HepG2 (cell line): ENCODE data around the gene HSPB6. TPM values are rescaled to one million over a fixed set of nuclear protein-coding genes. Genes with fewer than 3 reads are reported as not detected.
A peak's percentile ranks its signal among the peaks of the same experiment; 100 is the strongest.

Experiments
- EHMT2 ChIP-seq: fragments of 200-600 bp; sonication (generic); IDR thresholded peaks from 2 replicates; pipeline ENCODE4 v1.7.0; 2017; ENCODE audit warnings: antibody characterized with exemption, low read depth, low read length, borderline replicate concordance
- ETV5 ChIP-seq: IDR thresholded peaks from 2 replicates; pipeline ENCODE4 v1.6.1; 2018; ENCODE audit warnings: missing biosample characterization, missing genetic modification reagents, inconsistent platforms, borderline replicate concordance
- FOXA3 ChIP-seq: IDR thresholded peaks from 2 replicates; pipeline ENCODE4 v1.6.1; 2016; ENCODE audit warnings: missing genetic modification reagents, missing compliant biosample characterization
- KDM1A ChIP-seq: IDR thresholded peaks from 2 replicates; pipeline ENCODE4 v1.6.1; 2016; ENCODE audit warnings: missing compliant biosample characterization
- PRPF4 ChIP-seq: fragments of 200-400 bp; formaldehyde crosslinking; IDR thresholded peaks from 2 replicates; pipeline ENCODE4 v1.6.1; 2016; ENCODE audit warnings: low read length, low read depth; ENCODE audit not compliant: poor library complexity, severe bottlenecking
- RARG ChIP-seq: sonication (generic); formaldehyde crosslinking; IDR thresholded peaks from 2 replicates; pipeline ENCODE4 v1.4.0; 2020; ENCODE audit warnings: low read depth, mild to moderate bottlenecking, missing genetic modification reagents
- RXRB ChIP-seq: IDR thresholded peaks from 2 replicates; pipeline ENCODE4 v1.6.1; 2016; ENCODE audit warnings: borderline replicate concordance, missing genetic modification reagents, missing compliant biosample characterization
- SALL1 ChIP-seq: sonication (generic); formaldehyde crosslinking; IDR thresholded peaks from 2 replicates; pipeline ENCODE4 v1.8.0; 2022; ENCODE audit warnings: mild to moderate bottlenecking, missing genetic modification reagents
- SMAD3 ChIP-seq: sonication (generic); formaldehyde crosslinking; IDR thresholded peaks from 2 replicates; pipeline ENCODE4 v1.4.0; 2020; ENCODE audit warnings: missing genetic modification reagents
- SNAI1 ChIP-seq: sonication (generic); formaldehyde crosslinking; IDR thresholded peaks from 2 replicates; pipeline ENCODE4 v1.5.0; 2020; ENCODE audit warnings: mild to moderate bottlenecking, missing genetic modification reagents, borderline replicate concordance
- ZBTB7A ChIP-seq: sonication (generic); formaldehyde crosslinking; IDR thresholded peaks from 2 replicates; pipeline ENCODE4 v1.8.0; 2022; ENCODE audit warnings: mild to moderate bottlenecking, missing genetic modification reagents
- ZBTB7B ChIP-seq: sonication (generic); formaldehyde crosslinking; IDR thresholded peaks from 2 replicates; pipeline ENCODE4 v1.4.0; 2020; ENCODE audit warnings: missing genetic modification reagents
- ZNF644 ChIP-seq: IDR thresholded peaks from 2 replicates; pipeline ENCODE4 v1.6.1; 2016; ENCODE audit warnings: low read depth
- ZSCAN25 ChIP-seq: sonication (generic); formaldehyde crosslinking; IDR thresholded peaks from 2 replicates; pipeline ENCODE4 v1.8.0; 2022; ENCODE audit warnings: mild to moderate bottlenecking, missing genetic modification reagents
- polyA plus RNA-seq, 8 experiments: library from polyadenylated mRNA; depleted of rRNA in 3 of 8; stranded (reverse) in 7 of 8; unstranded in 1 of 8; fragments of >200 nt; fragmentation: Illumina TruSeq in 4 of 8; extraction: Trizol in 4 of 8; gene quantifications; 2 replicates each; pipeline versions ENCODE4 v1.2.1 to v1.2.3, GENCODE V29; 2011 to 2016; ENCODE audit warnings: low read depth in 4 of 8, missing spikeins in 1 of 8, mixed read lengths in 1 of 8; ENCODE audit not compliant: insufficient read depth in 1 of 8
- total RNA-seq, 5 experiments: library from RNA; depleted of rRNA; stranded (reverse); fragments of >200 nt; fragmentation: Illumina TruSeq; extraction: Trizol; gene quantifications; 2 replicates each; pipeline ENCODE4 v1.2.3, GENCODE V29; 2016; ENCODE audit warnings: low read depth in 1 of 5
- TF ChIP-seq, protein P1 (sequence below): sonication (generic); formaldehyde crosslinking; IDR thresholded peaks from 2 replicates; pipeline ENCODE4 v1.4.0; 2020; ENCODE audit warnings: missing genetic modification reagents
- TF ChIP-seq, protein P2 (sequence below): IDR thresholded peaks from 2 replicates; pipeline ENCODE4 v1.6.1; 2016; ENCODE audit warnings: low read depth, borderline replicate concordance
- TF ChIP-seq, protein P3 (sequence below): sonication (generic); formaldehyde crosslinking; IDR thresholded peaks from 2 replicates; pipeline ENCODE4 v1.5.0; 2020; ENCODE audit warnings: mild to moderate bottlenecking, missing genetic modification reagents, borderline replicate concordance

Gene HSPB6
- total and polyA plus RNA-seq, 2 of the 13 experiments (the other 11 are each of a cell fraction or from before 2014, with no cell fraction given): 0.18 TPM; not detected in 1

DNA sequence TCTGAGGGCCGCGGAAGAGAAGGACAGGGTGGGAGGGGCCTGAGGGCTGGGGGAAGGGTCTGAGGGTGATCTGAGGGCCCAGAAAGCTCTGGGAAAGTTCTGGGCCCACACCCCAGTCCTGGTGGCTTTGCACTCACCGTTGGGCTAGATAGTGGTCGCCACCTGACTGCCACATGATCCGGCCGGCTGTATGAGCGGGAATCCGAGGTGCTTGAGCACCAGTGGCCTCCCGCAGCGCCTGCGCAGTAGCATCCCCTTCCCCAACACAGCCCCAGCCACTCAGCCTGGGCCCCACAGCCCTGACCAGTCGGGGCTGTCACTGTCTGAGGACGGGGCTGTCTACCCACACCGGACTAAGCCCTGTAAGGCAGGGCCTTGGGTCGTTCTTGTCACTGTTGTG, 40.8 kb upstream of the HSPB6 start (continued):
- TF ChIP-seq, protein P1, sequence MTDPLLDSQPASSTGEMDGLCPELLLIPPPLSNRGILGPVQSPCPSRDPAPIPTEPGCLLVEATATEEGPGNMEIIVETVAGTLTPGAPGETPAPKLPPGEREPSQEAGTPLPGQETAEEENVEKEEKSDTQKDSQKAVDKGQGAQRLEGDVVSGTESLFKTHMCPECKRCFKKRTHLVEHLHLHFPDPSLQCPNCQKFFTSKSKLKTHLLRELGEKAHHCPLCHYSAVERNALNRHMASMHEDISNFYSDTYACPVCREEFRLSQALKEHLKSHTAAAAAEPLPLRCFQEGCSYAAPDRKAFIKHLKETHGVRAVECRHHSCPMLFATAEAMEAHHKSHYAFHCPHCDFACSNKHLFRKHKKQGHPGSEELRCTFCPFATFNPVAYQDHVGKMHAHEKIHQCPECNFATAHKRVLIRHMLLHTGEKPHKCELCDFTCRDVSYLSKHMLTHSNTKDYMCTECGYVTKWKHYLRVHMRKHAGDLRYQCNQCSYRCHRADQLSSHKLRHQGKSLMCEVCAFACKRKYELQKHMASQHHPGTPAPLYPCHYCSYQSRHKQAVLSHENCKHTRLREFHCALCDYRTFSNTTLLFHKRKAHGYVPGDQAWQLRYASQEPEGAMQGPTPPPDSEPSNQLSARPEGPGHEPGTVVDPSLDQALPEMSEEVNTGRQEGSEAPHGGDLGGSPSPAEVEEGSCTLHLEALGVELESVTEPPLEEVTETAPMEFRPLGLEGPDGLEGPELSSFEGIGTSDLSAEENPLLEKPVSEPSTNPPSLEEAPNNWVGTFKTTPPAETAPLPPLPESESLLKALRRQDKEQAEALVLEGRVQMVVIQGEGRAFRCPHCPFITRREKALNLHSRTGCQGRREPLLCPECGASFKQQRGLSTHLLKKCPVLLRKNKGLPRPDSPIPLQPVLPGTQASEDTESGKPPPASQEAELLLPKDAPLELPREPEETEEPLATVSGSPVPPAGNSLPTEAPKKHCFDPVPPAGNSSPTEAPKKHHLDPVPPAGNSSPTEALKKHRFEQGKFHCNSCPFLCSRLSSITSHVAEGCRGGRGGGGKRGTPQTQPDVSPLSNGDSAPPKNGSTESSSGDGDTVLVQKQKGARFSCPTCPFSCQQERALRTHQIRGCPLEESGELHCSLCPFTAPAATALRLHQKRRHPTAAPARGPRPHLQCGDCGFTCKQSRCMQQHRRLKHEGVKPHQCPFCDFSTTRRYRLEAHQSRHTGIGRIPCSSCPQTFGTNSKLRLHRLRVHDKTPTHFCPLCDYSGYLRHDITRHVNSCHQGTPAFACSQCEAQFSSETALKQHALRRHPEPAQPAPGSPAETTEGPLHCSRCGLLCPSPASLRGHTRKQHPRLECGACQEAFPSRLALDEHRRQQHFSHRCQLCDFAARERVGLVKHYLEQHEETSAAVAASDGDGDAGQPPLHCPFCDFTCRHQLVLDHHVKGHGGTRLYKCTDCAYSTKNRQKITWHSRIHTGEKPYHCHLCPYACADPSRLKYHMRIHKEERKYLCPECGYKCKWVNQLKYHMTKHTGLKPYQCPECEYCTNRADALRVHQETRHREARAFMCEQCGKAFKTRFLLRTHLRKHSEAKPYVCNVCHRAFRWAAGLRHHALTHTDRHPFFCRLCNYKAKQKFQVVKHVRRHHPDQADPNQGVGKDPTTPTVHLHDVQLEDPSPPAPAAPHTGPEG: no peak
- TF ChIP-seq, protein P2, sequence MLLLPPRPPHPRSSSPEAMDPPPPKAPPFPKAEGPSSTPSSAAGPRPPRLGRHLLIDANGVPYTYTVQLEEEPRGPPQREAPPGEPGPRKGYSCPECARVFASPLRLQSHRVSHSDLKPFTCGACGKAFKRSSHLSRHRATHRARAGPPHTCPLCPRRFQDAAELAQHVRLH (CRISPR knock-in tag): no peak
- TF ChIP-seq RXRB (CRISPR knock-in tag) (no peak), SMAD3 (CRISPR knock-in tag) (0 out of 2 replicates have a peak, but pooled peaks have one; percentile 29), SALL1 (peak; percentile 61), EHMT2 (no peak), ETV5 (0 out of 2 replicates have a peak, but pooled peaks have one; percentile 20), KDM1A (no peak), RARG (no peak), ZBTB7A (CRISPR knock-in tag) (0 out of 2 replicates have a peak, but pooled peaks have one; percentile 50), PRPF4 (no peak), ZBTB7B (CRISPR knock-in tag) (no peak), ZSCAN25 (CRISPR knock-in tag) (peak; percentile 56; the same call in 1 of the 2 replicates), ZNF644 (CRISPR knock-in tag) (no peak), FOXA3 (CRISPR knock-in tag) (peak; percentile 8; the same call in 1 of the 2 replicates), SNAI1 (CRISPR knock-in tag) (no peak)
- TF ChIP-seq, protein P3, sequence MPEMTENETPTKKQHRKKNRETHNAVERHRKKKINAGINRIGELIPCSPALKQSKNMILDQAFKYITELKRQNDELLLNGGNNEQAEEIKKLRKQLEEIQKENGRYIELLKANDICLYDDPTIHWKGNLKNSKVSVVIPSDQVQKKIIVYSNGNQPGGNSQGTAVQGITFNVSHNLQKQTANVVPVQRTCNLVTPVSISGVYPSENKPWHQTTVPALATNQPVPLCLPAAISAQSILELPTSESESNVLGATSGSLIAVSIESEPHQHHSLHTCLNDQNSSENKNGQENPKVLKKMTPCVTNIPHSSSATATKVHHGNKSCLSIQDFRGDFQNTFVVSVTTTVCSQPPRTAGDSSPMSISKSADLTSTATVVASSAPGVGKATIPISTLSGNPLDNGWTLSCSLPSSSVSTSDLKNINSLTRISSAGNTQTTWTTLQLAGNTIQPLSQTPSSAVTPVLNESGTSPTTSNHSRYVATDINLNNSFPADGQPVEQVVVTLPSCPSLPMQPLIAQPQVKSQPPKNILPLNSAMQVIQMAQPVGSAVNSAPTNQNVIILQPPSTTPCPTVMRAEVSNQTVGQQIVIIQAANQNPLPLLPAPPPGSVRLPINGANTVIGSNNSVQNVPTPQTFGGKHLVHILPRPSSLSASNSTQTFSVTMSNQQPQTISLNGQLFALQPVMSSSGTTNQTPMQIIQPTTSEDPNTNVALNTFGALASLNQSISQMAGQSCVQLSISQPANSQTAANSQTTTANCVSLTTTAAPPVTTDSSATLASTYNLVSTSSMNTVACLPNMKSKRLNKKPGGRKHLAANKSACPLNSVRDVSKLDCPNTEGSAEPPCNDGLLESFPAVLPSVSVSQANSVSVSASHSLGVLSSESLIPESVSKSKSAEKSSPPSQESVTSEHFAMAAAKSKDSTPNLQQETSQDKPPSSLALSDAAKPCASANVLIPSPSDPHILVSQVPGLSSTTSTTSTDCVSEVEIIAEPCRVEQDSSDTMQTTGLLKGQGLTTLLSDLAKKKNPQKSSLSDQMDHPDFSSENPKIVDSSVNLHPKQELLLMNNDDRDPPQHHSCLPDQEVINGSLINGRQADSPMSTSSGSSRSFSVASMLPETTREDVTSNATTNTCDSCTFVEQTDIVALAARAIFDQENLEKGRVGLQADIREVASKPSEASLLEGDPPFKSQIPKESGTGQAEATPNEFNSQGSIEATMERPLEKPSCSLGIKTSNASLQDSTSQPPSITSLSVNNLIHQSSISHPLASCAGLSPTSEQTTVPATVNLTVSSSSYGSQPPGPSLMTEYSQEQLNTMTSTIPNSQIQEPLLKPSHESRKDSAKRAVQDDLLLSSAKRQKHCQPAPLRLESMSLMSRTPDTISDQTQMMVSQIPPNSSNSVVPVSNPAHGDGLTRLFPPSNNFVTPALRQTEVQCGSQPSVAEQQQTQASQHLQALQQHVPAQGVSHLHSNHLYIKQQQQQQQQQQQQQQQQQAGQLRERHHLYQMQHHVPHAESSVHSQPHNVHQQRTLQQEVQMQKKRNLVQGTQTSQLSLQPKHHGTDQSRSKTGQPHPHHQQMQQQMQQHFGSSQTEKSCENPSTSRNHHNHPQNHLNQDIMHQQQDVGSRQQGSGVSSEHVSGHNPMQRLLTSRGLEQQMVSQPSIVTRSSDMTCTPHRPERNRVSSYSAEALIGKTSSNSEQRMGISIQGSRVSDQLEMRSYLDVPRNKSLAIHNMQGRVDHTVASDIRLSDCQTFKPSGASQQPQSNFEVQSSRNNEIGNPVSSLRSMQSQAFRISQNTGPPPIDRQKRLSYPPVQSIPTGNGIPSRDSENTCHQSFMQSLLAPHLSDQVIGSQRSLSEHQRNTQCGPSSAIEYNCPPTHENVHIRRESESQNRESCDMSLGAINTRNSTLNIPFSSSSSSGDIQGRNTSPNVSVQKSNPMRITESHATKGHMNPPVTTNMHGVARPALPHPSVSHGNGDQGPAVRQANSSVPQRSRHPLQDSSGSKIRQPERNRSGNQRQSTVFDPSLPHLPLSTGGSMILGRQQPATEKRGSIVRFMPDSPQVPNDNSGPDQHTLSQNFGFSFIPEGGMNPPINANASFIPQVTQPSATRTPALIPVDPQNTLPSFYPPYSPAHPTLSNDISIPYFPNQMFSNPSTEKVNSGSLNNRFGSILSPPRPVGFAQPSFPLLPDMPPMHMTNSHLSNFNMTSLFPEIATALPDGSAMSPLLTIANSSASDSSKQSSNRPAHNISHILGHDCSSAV: no peak
